Mucosa of descending colon (tissue), 3 donors: ENCODE results near the gene C3orf22. TPM values are rescaled to one million over a fixed set of nuclear protein-coding genes. Genes with fewer than 3 reads are reported as not detected.

Experiments
- total RNA-seq, 3 donors: library from RNA; stranded (reverse); fragmentation: NEBNext Ultra II Directional in 2 of 3; extraction: Animal tissue kit (Norgen Biotek cat#: 25700) in 2 of 3; gene quantifications; one replicate each; pipeline versions ENCODE4 v1.2.1 to v1.2.4, GENCODE V29; 2021 to 2023
- donor health status: DM: no; HTN: no; CAD: no; lungs with moderate emphysema.
- donor health status: DM: no; HTN: no; CAD: no.
- donor health status: DM: no; HTN: yes; CAD: no.

C3orf22 gene
- total RNA-seq, 3 donors from 2014 or later, result not detected

Other genes starting within 250 kb of the C3orf22 start
- gene KLF15, start 201.5 kb downstream of the C3orf22 start, total RNA-seq, result 10 to 100 TPM in 1 of 3 donors, 1 to 10 TPM in 2; 1.3 to 21.9 (median 2.0) TPM
- not detected for gene CFAP100, start 164.0 kb downstream of the C3orf22 start, total RNA-seq
- 10 to 100 TPM; 28.7 to 39.4 (median 37.7) TPM for gene ZXDC, start 83.0 kb downstream of the C3orf22 start, total RNA-seq
- not detected for gene UROC1, start 41.2 kb downstream of the C3orf22 start, total RNA-seq
- gene CHST13, start 34.8 kb downstream of the C3orf22 start, total RNA-seq, result 1 to 10 TPM in 1 of 3 donors, under 1 TPM in 2; 0.27 to 5.7 (median 0.98) TPM
- gene TXNRD3, start 96.2 kb upstream of the C3orf22 start, total RNA-seq, result 10 to 100 TPM in 1 of 3 donors, 1 to 10 TPM in 2; 4.5 to 11.4 (median 5.4) TPM
- 1 to 10 TPM; 5.9 to 9.8 (median 6.5) TPM for gene CHCHD6, start 145.3 kb upstream of the C3orf22 start, total RNA-seq